SK-N-MC (cell line): Measurements from ENCODE around the gene BGN.
A peak's percentile ranks its signal among the peaks of the same experiment; 100 is the strongest.

Source experiments
- DNase-seq: peaks from one replicate; pipeline ENCODE4 v3.0.0-alpha.2; 2011; ENCODE audit warnings: low read depth, low spot score
- H3K27ac ChIP-seq: fragments of 200-600 bp; sonication (generic); 2 replicates; pipeline ENCODE4 v1.5.1; 2016; ENCODE audit warnings: mixed run types
- H3K36me3 ChIP-seq: fragments of 200-600 bp; sonication (generic); 2 replicates; pipeline ENCODE4 v1.6.1; 2017; ENCODE audit warnings: antibody characterized with exemption, low read length, mixed read lengths; ENCODE audit not compliant: insufficient read depth
- H3K4me3 ChIP-seq: fragments of 200-600 bp; sonication (generic); 2 replicates; pipeline ENCODE4 v1.5.1; 2016
- H3K9ac ChIP-seq: fragments of 200-600 bp; sonication (generic); 2 replicates; pipeline ENCODE4 v1.8.0; 2017; ENCODE audit warnings: mixed run types, mixed read lengths; ENCODE audit not compliant: insufficient read length
- H3K9me3 ChIP-seq: fragments of 200-600 bp; sonication (generic); 2 replicates; pipeline ENCODE4 v1.6.1; 2017; ENCODE audit warnings: low read depth, mild to moderate bottlenecking, antibody characterized with exemption, low read length, moderate library complexity, mixed read lengths
- EZH2 ChIP-seq: fragments of 200-600 bp; sonication (generic); IDR thresholded peaks from one replicate; pipeline ENCODE4 v1.6.1; 2017; ENCODE audit warnings: antibody characterized with exemption
- FOXP2 ChIP-seq: optimal IDR thresholded peaks from 2 replicates; pipeline ENCODE3; 2011; ENCODE audit warnings: mild to moderate bottlenecking, moderate library complexity; ENCODE audit not compliant: insufficient read depth; ENCODE audit errors: extremely low read length, control extremely low read depth
- POLR2AphosphoS5 ChIP-seq: IDR thresholded peaks from 2 replicates; pipeline ENCODE4 v1.6.1; 2012; ENCODE audit warnings: mild to moderate bottlenecking, low read depth, low read length, borderline replicate concordance

The BGN gene

GRCh38 chrX:153494541-153495361 is at the start of gene BGN:
Gene BGN (plus strand): TSS chrX:153494980. CDS start chrX:153504632, 9,652 bp downstream.
- no peak for DNase-seq
- H3K9me3 ChIP-seq: no peaks in the 10 kb centered on the region
- H3K9ac ChIP-seq: no peak within 1 kb of the TSS
- H3K36me3 ChIP-seq: no peaks in the 10 kb centered on the region
- 0 out of 2 replicates have a peak within 1 kb of the TSS, but pooled peaks have one; percentile 5 for H3K27ac ChIP-seq
- no peak within 1 kb of the TSS for H3K4me3 ChIP-seq
- TF ChIP-seq POLR2AphosphoS5 (no peak), EZH2 (no peak), FOXP2 (no peak)

- no peak overlapping the region for H3K27ac ChIP-seq
- TF ChIP-seq POLR2AphosphoS5 (no peak), FOXP2 (no peak), EZH2 (no peak)
- no peak for DNase-seq
- H3K9ac ChIP-seq: no peak overlapping the region
- no peaks in the 10 kb centered on the region for H3K36me3 ChIP-seq
- no peaks in the 10 kb centered on the region for H3K9me3 ChIP-seq
- no peak overlapping the region for H3K4me3 ChIP-seq
Measured at GRCh38 chrX:153445106-153445855, 49.5 kb upstream of the BGN start.

GRCh38 chrX:153445856-153446635 is 48.7 kb upstream of the BGN start, which contains the start of gene TREX2:
Gene TREX2 (minus strand): TSS chrX:153446056. CDS start chrX:153445430, 626 bp downstream.
- H3K4me3 ChIP-seq: no peak within 1 kb of the TSS
- H3K9ac ChIP-seq: no peak within 1 kb of the TSS
- no peaks in the 10 kb centered on the region for H3K36me3 ChIP-seq
- no peaks in the 10 kb centered on the region for H3K9me3 ChIP-seq
- TF ChIP-seq FOXP2 (no peak), EZH2 (no peak), POLR2AphosphoS5 (no peak)
- no peak for DNase-seq
- H3K27ac ChIP-seq: no peak within 1 kb of the TSS

GRCh38 chrX:153446636-153446936 is 48.2 kb upstream of the BGN start:
- Histone ChIP-seq H3K9me3 (no peaks in the 10 kb centered on the region), H3K9ac (no peak overlapping the region), H3K27ac (no peak overlapping the region), H3K4me3 (no peak overlapping the region), H3K36me3 (no peaks in the 10 kb centered on the region)
- TF ChIP-seq POLR2AphosphoS5 (no peak), EZH2 (no peak), FOXP2 (no peak)
- DNase-seq: no peak

GRCh38 chrX:153446950-153447580 is 47.7 kb upstream of the BGN start:
- Histone ChIP-seq H3K27ac (no peak overlapping the region), H3K36me3 (no peaks in the 10 kb centered on the region), H3K9ac (no peak overlapping the region), H3K9me3 (no peaks in the 10 kb centered on the region), H3K4me3 (no peak overlapping the region)
- no peak for DNase-seq
- no peak for TF ChIP-seq POLR2AphosphoS5
- TF ChIP-seq EZH2: no peak

GRCh38 chrX:153447581-153447960 is 47.2 kb upstream of the BGN start:
- H3K36me3 ChIP-seq: no peaks in the 10 kb centered on the region
- H3K4me3 ChIP-seq: no peak overlapping the region
- H3K27ac ChIP-seq: no peak overlapping the region
- no peaks in the 10 kb centered on the region for H3K9me3 ChIP-seq
- TF ChIP-seq EZH2 (no peak), POLR2AphosphoS5 (no peak), FOXP2 (no peak)
- DNase-seq: no peak
- H3K9ac ChIP-seq: no peak overlapping the region

- no peak overlapping the region for H3K4me3 ChIP-seq
- H3K9ac ChIP-seq: no peak overlapping the region
- TF ChIP-seq EZH2 (no peak), POLR2AphosphoS5 (no peak)
- no peaks in the 10 kb centered on the region for H3K36me3 ChIP-seq
- no peak for DNase-seq
- no peaks in the 10 kb centered on the region for H3K9me3 ChIP-seq
- H3K27ac ChIP-seq: no peak overlapping the region
Measured at GRCh38 chrX:153448556-153449367, 46.0 kb upstream of the BGN start.
